Activated T-helper 1 cell treated with anti-CD3 and anti-CD28 coated beads, Interleukin-2, amount 50 U/mL, for 16 hours (primary cell): ENCODE data around the gene POU6F1.
"Not testable (repeated sequence)": the region's sequence is repeated elsewhere in the genome, so short reads cannot be mapped to it uniquely, and the experiment has no call there.

Source experiments
- DNase-seq, 2 donors: peaks; one replicate each; pipeline ENCODE4 v3.0.0-alpha.2; 2020; ENCODE audit warnings: low read depth in 1 of 2, low spot score in 1 of 2

Gene POU6F1

DNA sequence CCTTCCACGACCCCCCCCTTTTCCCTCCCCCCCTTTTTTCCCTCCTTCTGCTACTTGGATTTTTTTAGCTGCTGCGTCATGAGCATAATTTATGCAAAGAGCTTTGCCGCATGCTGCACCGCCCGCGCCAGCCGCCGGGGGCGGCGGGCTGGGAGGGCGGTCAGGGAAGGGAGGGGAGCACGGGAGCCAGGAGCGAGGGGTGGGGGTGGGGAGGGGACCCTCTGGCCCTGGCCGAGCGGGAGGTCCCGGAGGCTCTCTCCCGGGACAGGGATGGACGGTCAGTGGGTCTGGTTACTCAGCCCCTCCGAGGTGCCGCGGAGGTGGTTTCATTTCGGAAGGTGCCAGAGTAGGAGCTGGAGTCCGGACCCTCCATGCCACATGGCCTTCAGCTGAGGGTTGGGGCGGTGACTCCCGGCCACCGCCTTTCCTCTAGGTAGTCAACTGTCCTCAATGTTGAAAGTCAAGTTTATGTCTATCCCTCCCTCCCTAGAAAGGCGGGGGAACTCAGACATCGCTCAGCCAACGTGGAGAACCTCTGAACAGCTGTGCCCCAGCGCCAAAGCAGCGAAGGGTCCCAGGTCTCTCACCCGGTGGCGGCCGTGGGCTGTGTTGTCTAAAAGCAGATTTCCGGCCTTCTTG, at the start of gene POU6F1:
POU6F1 (minus strand) TSS at position 95 of the 639 bp plus-strand sequence. CDS start 11,226 bp downstream, outside the sequence.
- DNase-seq: peak; percentile 45 to 54

DNA sequence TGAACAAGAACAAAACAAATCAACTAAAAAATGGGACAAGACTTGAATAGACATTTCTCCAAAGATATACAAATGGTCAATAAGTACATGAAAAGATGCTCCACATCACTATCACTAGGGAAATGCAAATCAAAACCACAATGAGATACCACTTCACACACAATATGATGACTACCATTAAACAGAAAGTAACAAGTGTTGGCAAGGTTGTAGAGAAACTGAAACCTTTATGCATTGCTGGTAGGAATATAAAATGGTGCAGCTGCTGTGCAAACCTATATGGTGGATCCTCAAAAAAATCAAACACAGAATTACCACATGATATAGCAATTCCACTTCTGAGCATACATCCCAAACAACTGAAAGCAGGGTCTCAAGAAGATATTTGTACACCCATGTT, 47.2 kb upstream of the POU6F1 start:
- no peak for DNase-seq

DNA sequence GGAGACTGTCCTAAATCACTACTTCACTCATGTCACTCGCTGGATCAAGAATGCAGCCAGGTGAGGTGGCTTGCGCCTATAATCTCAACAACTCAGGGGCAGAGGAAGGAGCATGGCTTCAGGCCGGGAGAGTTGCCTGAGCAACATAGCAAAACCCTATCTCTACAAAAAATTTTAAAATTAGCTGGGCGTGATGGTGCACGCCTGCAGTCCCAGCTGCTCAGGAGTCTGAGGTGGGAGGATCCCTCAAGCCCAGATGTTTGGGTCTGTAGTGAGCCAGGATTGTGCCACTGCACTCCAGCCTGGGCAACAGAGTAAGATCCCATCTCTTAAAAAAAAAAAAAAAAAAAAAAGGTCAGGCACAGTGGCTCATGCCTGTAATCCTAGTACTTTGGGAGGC, 46.4 kb upstream of the POU6F1 start:
- DNase-seq: no peak

GRCh38 chr12:51263341-51263740, 45.5 kb upstream of the POU6F1 start:
- no peak for DNase-seq

- DNase-seq: no peak
Measured at GRCh38 chr12:51262758-51263177, 44.9 kb upstream of the POU6F1 start.

DNA sequence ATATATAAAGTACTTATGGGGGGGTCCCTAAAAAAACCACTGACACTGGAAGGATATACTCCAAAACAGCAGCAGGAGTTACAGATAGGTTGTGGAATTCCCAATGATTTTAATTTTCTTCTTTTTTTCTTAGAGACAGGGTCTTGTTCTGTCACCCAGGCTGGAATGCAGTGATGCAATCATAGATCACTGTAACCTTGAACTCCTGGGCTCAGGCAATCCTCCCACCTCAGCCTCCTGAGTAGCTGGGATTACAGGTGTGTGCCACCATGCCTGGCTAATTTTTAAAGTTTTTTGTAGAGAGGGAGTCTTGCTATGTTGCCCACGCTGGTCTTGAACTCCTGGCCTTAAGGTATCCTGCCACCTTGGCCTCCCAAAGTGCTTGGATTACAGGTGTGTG, 41.7 kb upstream of the POU6F1 start:
- DNase-seq: not testable (repeated sequence)

DNA sequence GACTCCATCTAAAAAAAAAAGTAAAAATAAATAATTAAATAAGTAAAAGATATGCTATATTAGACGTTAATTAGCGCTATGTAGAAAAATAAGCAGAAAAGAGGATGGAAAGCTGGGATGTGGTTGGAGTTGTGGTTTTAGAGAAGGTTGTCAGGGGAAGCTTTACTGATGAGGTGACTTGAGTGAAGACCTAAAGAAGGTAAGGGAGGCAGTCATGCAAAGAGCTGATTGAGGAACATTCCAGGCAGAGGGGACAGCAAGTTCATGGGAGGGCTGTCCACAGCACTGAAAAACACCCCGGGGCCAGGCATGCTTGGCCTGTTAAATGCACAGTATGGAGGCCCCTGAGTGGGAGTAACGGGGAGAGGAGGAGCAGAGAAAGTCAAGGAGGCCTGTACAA, 36.7 kb upstream of the POU6F1 start:
- DNase-seq: no peak

DNA sequence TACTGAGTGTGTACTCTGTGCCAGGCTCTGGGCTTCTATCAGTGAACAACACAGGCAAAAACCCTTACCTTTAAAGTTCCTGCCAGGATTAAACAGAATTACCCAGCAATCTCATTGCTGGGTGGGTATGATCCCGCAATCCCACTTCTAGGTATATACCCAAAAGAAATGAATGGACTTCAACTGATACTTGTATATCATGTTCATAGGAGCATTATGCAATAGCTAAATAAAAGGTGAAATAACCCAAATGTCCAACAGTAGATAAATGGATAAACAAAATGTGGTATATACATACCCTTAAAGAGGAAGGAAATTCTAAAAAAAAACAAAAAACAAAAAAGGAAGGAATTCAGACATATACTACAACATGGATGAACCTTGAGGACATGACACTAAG, 35.4 kb upstream of the POU6F1 start:
- no peak for DNase-seq

- no peak for DNase-seq
Measured at GRCh38 chr12:51247523-51248206, 29.8 kb upstream of the POU6F1 start.

- no peak for DNase-seq
Measured at GRCh38 chr12:51246254-51246853, 28.5 kb upstream of the POU6F1 start.

DNA sequence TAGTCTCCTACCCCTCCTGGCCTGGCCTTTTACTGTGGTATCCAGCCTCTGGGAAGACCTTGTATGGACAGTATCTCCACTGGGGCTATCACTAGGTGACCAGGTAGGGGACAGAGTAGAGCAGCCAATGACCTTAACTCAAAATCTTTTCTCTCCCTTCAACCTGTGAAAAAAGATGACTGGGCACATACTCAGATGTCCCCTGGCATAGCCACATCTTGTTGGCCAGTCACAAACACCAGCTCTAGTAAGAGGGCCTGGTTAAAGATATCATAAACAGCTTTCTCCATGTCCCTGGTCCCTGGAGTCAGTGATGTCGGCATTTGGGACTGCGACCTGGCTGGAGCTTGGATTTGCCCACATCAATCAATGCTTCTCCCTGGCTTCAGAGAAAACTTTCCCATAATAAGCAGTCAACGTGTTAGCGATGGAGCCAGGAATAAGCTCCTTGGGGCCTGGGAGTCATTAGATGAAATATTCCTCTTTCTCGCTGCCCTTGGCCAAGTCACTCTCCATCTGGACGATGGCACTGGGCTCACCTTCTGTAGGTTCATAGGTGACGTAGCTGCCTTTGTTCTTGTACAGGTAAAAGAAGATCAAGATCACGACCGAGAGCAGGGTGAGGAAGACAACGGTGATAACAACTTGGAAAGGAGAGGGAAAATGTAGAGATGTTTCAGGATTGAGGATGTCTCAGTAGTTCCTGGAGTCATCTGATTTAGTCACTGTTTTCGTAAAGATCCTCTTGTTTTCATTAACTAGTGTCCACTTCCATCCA, 27.8 kb upstream of the POU6F1 start:
- no peak for DNase-seq

DNA sequence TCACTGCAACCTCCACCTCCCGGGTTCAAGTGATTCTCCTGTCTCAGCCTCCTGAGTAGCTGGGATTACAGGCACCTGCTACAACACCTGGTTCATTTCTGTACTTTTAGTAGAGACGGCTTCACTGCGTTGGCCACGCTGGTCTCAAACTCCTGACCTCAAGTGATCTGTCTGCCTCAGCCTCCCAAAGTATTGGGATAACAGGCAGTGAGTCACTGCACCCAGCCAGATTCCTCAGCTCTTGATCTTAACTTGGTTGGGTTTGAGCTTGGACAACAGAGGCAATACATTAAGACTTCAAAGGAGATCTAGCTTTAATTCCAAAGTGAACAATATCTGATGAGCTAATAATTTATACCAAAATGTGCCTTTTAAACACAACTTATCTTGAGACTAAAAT, 26.4 kb upstream of the POU6F1 start:
- DNase-seq: no peak

DNA sequence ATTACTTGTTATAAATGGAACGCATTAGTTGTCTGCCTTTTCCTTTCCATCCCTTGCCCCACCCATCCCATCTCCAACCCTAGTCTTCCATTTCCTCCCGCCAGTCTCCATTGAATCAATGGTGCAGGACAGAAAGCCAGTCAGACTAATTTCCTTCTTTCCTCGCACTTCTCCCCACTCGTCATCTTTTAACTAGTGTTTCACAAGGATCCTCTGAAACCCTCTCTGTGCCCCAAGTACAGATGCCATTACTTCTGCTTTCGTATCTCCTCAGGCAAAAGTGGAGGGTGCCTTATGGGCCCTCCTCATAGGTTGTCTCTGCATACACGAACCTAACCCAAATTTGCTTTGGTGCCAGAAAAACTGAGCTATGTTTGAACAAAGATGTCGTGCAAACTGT, 25.0 kb upstream of the POU6F1 start:
- DNase-seq: no peak

DNA sequence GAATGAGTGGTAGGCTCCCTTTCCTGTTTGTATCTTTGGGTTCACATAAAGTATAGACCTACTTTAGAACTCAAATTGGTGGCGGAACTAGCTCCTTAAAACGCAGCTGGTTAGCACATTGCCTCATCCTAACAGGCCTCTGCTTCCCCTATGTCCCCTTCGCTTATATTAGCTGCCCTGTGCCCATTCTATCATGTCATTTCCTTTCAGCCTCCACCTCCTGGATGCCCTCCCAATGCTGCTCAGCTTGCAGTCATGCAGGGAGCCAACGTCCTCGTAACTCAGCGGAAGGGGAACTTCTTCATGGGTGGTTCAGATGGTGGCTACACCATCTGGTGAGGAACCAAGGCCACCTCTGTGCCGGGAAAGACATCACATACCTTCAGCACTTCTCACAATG, 24.3 kb upstream of the POU6F1 start:
- DNase-seq: no peak

GRCh38 chr12:51240971-51241370, 23.1 kb upstream of the POU6F1 start:
- no peak for DNase-seq

DNA sequence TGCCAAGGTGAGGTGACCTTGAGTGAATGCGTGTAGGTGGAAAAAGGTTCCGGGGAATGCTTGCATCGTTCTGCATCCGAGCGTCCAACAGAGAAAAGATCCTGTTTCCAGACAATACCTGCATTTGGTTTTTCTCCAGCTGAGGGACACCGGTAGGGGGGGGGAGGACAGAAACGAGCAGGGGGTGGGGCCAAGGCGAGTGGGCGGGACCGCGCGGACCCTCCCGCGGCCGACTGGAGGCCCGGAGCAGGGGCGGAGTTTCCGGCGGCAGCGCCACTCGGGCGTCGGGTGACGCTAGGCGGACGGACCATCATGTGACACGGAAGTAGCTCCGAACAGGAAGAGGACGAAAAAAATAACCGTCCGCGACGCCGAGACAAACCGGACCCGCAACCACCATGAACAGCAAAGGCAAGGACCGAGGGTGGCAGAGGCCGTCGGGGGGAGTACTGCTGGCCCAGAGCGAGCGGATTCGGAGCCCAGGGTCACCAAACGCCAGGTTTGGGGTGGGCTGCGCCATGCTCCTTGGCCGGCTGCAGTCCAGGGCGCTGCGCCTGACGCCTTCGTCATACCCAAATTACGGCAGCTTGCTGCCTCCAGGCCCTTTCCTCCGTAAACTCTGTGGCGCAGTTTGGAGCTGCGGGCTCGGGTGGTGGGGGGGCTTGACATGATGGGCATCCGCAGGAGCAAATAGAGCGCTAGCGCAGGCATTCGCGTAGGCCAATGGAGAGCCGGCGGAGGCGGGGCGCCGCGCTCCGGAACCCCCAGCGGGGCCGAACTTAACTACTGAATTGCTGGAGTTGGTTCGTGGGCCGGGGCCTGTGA, 20.9 kb upstream of the POU6F1 start, which contains the start of gene DAZAP2:
DAZAP2 (plus strand) TSS at position 317 of the 825 bp plus-strand sequence; CDS start at position 399, 82 bp downstream.
- peak; percentile 88 to 92 for DNase-seq

DNA sequence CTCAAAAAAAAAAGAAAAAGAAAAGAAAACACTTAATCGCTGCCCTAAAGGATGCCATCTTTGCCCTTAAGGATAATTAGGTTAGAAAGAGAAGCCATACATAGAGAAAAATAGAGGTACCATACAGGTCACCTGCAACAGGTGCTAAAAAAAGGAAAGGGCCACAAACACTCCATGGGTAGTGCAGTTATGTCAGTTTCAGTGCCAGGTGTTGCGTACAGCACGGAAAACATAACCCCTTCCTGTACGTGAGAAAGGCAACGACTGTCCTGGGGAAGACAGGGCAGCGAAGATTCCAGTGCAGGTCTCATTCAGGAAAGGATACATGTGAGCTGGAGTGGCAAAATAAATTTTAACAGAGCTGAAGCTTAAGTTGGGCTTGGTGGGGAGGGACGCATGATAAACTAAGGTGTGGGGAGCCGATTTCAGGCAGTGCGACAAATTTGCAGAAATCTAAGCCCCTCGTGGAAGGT, 20.2 kb upstream of the POU6F1 start:
- no peak for DNase-seq

DNA sequence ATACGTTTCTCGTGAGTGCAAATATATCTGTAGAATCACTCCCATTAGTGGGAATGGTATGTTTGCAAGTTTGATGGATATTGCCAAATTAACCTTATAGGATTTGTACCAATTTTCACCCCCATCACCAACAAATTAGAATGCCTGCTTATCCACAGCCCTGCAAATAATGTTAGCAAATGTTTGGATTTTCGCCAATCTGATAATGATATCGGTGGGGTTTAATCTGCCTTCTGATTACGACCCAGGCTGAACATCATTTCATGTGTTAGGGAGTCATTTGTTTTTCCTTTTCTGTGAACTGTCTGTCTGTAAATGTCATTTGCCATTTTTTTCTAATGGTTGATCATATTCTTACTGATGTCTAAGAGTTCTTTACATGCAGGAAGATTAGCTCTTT, 16.7 kb upstream of the POU6F1 start:
- DNase-seq: no peak

- DNase-seq: no peak
Measured at GRCh38 chr12:51232642-51233041, 14.8 kb upstream of the POU6F1 start.

DNA sequence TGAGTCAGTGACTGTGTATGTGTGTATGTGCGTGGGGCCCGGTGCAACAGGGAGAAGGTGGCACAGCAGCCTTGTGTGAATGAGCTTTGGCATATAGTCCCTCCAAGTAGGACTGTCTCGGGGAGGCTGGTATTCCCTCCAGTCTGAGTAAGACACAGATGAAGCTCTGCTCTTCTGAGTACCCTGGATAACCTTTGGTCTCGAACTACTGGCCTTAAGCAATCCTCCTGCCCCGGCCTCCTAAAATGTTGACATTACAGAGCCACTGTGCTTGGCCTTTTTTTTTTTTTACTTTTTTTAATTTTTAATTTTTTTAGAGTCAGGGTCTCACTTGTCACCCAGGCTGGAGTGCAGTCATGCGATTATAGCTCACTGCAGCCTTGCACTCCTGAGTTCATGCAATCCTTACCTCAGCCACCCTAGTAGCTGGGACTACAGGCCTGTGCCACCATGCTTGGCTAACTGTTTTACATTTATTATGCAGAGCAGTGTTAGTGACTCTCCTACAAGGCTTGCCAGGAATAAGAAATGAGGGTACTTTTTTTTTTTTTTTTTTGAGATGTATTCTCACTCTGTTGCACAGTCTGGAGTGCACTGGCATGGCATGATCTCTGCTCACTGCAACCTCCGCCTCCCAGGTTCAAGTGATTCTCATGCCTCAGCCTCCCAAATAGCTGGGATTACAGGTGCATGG, 11.4 kb upstream of the POU6F1 start:
- DNase-seq: no peak
